B cell (primary cell): ENCODE measurements around the gene CBFB. TPM values are rescaled to one million over a fixed set of nuclear protein-coding genes. Genes with fewer than 3 reads are reported as not detected.

Source experiments
- ATAC-seq: fragments of 200-7000 bp; cut with Tn5 transposase; one replicate; pipeline ENCODE4 v1.10.0; 2021; ENCODE audit warnings: low read depth, mild to moderate bottlenecking, moderate number of reproducible peaks, moderate library complexity
- CTCF ChIA-PET: fragments of 350-600 bp; sonication (Branson Sonifier 250); formaldehyde crosslinking; loops from one replicate; lab custom pipeline; 2021; ENCODE audit warnings: antibody characterized with exemption, inconsistent platforms; lab: Charles Lee
- POLR2A ChIA-PET: fragments of 350-600 bp; sonication (Branson Sonifier 250); formaldehyde crosslinking; loops from one replicate; lab custom pipeline; 2021; ENCODE audit warnings: antibody characterized with exemption; lab: Charles Lee
- DNase-seq: peaks from one replicate; pipeline ENCODE4 v3.0.0; 2013
- H2AFZ ChIP-seq: 2 replicates; pipeline ENCODE4 v1.6.1; 2012; ENCODE audit warnings: mild to moderate bottlenecking, low read depth, low read length; ENCODE audit not compliant: insufficient read depth, poor library complexity, severe bottlenecking
- H3K27ac ChIP-seq, 2 donors: 1 replicate in 1 of 2; 2 replicates in 1 of 2; pipeline ENCODE4 v1.5.1; 2012 to 2013; ENCODE audit warnings: low read length in 2 of 2, mild to moderate bottlenecking in 2 of 2, moderate library complexity in 1 of 2
- H3K27me3 ChIP-seq, 4 experiments: fragments of 200-600 bp in 1 of 4; sonication (generic) in 1 of 4; replicated peaks in 1 of 4; 1 replicate in 2 of 4; 2 replicates in 2 of 4; pipeline versions ENCODE4 v1.6.1 to v1.7.0; 2013 to 2016; ENCODE audit warnings: low read length in 3 of 4, mild to moderate bottlenecking in 2 of 4, mixed read lengths in 1 of 4, moderate library complexity in 1 of 4; ENCODE audit not compliant: insufficient read depth in 4 of 4, control insufficient read depth in 3 of 4; ENCODE audit errors: control extremely low read depth in 1 of 4
- H3K36me3 ChIP-seq, 2 experiments: replicated peaks in 1 of 2; 1 replicate in 1 of 2; 2 replicates in 1 of 2; pipeline versions ENCODE4 v1.6.1 to v1.7.1; 2013; ENCODE audit warnings: low read length in 1 of 2; ENCODE audit not compliant: insufficient read depth in 2 of 2, control insufficient read depth in 1 of 2; ENCODE audit errors: control extremely low read depth in 1 of 2, extremely low read depth in 1 of 2
- H3K4me1 ChIP-seq, 2 donors: fragments of 200-600 bp in 1 of 2; sonication (generic) in 1 of 2; 1 replicate in 1 of 2; 2 replicates in 1 of 2; pipeline versions ENCODE4 v1.5.1 to v1.6.1; 2013 to 2017; ENCODE audit warnings: low read length in 2 of 2; ENCODE audit not compliant: control insufficient read depth in 2 of 2, insufficient read depth in 2 of 2
- H3K4me2 ChIP-seq: replicated peaks from 2 replicates; pipeline ENCODE3; 2012; ENCODE audit warnings: mild to moderate bottlenecking, low read depth, low read length; ENCODE audit not compliant: poor library complexity, severe bottlenecking
- H3K4me3 ChIP-seq, 5 experiments: fragments of 200-600 bp in 1 of 5; sonication (generic) in 1 of 5; 1 replicate in 3 of 5; 2 replicates in 2 of 5; pipeline versions ENCODE4 v1.5.1 to v1.7.0; 2011 to 2016; ENCODE audit warnings: low read length in 4 of 5, mild to moderate bottlenecking in 4 of 5, low read depth in 2 of 5, control low read depth in 1 of 5, moderate library complexity in 1 of 5; ENCODE audit not compliant: insufficient read depth in 1 of 5; ENCODE audit errors: control extremely low read depth in 1 of 5, extremely low read depth in 1 of 5
- H3K79me2 ChIP-seq: fragments of 200-600 bp; sonication (generic); one replicate; pipeline ENCODE4 v1.6.0; 2016; ENCODE audit warnings: low read length; ENCODE audit not compliant: control insufficient read depth, insufficient read depth
- H3K9ac ChIP-seq: fragments of 200-600 bp; sonication (generic); 2 replicates; pipeline ENCODE4 v1.6.1; 2017; ENCODE audit warnings: mild to moderate bottlenecking, low read length, moderate library complexity
- H3K9me3 ChIP-seq, 3 donors: one replicate each; pipeline versions ENCODE4 v1.6.1 to v1.7.1; 2013; ENCODE audit warnings: low read length in 2 of 3; ENCODE audit not compliant: control insufficient read depth in 2 of 3, insufficient read depth in 1 of 3; ENCODE audit errors: control extremely low read depth in 1 of 3
- H4K20me1 ChIP-seq: 2 replicates; pipeline ENCODE4 v1.6.0; 2012; ENCODE audit warnings: mild to moderate bottlenecking, low read length; ENCODE audit not compliant: insufficient read depth, control insufficient read depth, poor library complexity, severe bottlenecking
- H3K27ac Mint-ChIP-seq: one replicate; pipeline ENCODE4 v1.8.0; 2021; ENCODE audit warnings: mixed read lengths
- H3K27me3 Mint-ChIP-seq: one replicate; pipeline ENCODE4 v1.8.0; 2021; ENCODE audit warnings: mixed read lengths
- H3K4me1 Mint-ChIP-seq: one replicate; pipeline ENCODE4 v1.8.0; 2021; ENCODE audit warnings: mixed read lengths
- H3K4me3 Mint-ChIP-seq: one replicate; pipeline ENCODE4 v1.8.0; 2021; ENCODE audit warnings: mixed read lengths
- H3K9me3 Mint-ChIP-seq: one replicate; pipeline ENCODE4 v1.8.0; 2022; ENCODE audit warnings: mixed read lengths; ENCODE audit not compliant: insufficient read depth
- CTCF ChIP-seq: fragments of 200-600 bp; IDR thresholded peaks from one replicate; pipeline ENCODE4 v1.8.0; 2022; ENCODE audit warnings: antibody characterized with exemption, mild to moderate bottlenecking
- EZH2 ChIP-seq: IDR thresholded peaks from 2 replicates; pipeline ENCODE4 v1.6.1; 2012; ENCODE audit warnings: borderline replicate concordance, low read depth, mild to moderate bottlenecking, moderate library complexity, low read length; ENCODE audit not compliant: insufficient read depth, poor library complexity, severe bottlenecking
- WGBS: methylation state at CpG from one replicate; pipeline ENCODE4 v1.1.5; 2013; ENCODE audit warnings: missing lambda C conversion rate; ENCODE audit not compliant: insufficient coverage; 5-methylcytosine and 5-hydroxymethylcytosine counted together
- intact Hi-C: fragments of 100-400 bp; cut with micrococcal nuclease; formaldehyde crosslinking; loops from one replicate; pipeline ENCODE4 v1.10.0; 2022
- polyA plus RNA-seq: library from polyadenylated mRNA; depleted of rRNA; stranded (reverse); fragments of >200 nt; gene quantifications from 2 replicates; pipeline ENCODE4 v1.2.3, GENCODE V29; 2012
- total RNA-seq, 2 donors: library from RNA; stranded (reverse); fragments of 120-200 nt in 1 of 2; gene quantifications; 1 replicate in 1 of 2; 2 replicates in 1 of 2; pipeline versions ENCODE4 v1.2.3 to v1.2.4, GENCODE V29; 2013 to 2022

CBFB gene
- total and polyA plus RNA-seq, 2 donors (not counting 1 experiment from before 2014, with no cell fraction given), result 19.5 to 89.0 TPM

- Mint-ChIP-seq H3K4me3 (peak overlapping the region; percentile 91), H3K27me3 (peaks cover 6% of the 10 kb centered on the region), H3K27ac (peak overlapping the region; percentile 37), H3K4me1 (peaks cover 2% of the 10 kb centered on the region), H3K9me3 (no peaks in the 10 kb centered on the region)
- ChIA-PET POLR2A (interaction anchor here (0.6 to 1.0 kb wide), 3 partner anchors 13 to 233 kb away, joined by 3 to 4 read pairs (median 3); partner anchors contain the start of gene FHOD1), CTCF (interaction anchor here (1.8 to 2.7 kb wide), 3 partner anchors 14 to 171 kb away, joined by 7 to 13 read pairs (median 10); partner anchors contain the start of gene CBFB)
- TF ChIP-seq CTCF, result peak; percentile 40
- no peak for TF ChIP-seq EZH2
- no peak overlapping the region for H3K27ac ChIP-seq
- intact Hi-C loops, result loop anchor here (2.0 kb wide), 1 partner anchor 15 kb away; the partner anchor contains the start of gene CBFB
- H2AFZ ChIP-seq, result peak overlapping the region; percentile 79
- ATAC-seq, result peak; percentile 66
- H3K9ac ChIP-seq, result peak overlapping the region; percentile 68
- H4K20me1 ChIP-seq, result no peaks in the 10 kb centered on the region
- peak overlapping the region; percentile 99 for H3K4me2 ChIP-seq
- H3K9me3 ChIP-seq, result no peaks in the 10 kb centered on the region
- peaks cover 0 to 16% (median 7%) of the 10 kb centered on the region in 4 experiments for H3K27me3 ChIP-seq
- no peaks in the 10 kb centered on the region for H3K36me3 ChIP-seq
- peaks cover 12 to 13% of the 10 kb centered on the region in 2 donors for H3K4me1 ChIP-seq
- H3K4me3 ChIP-seq, result peak overlapping the region in 4 of 5 experiments; percentile 33 to 57 (median 52)
- peak; percentile 72 for DNase-seq
- under 1% methylated on average over 70 of the region's 70 CpGs for WGBS
- H3K79me2 ChIP-seq, result no peaks in the 10 kb centered on the region
Measured at GRCh38 chr16:67013823-67014633, 14.9 kb upstream of the CBFB start.
